Naive B cell (primary cell): Measurements from ENCODE around the gene TBC1D8. TPM values are rescaled to one million over a fixed set of nuclear protein-coding genes. Genes with fewer than 3 reads are reported as not detected.

Experiments
- ATAC-seq, 2 donors: fragments of 150-1000 bp; cut with Tn5 transposase; 2 replicates each; pipeline ENCODE4 v1.10.0; 2021; ENCODE audit warnings: low read depth in 2 of 2, mild to moderate bottlenecking in 2 of 2, moderate library complexity in 2 of 2
- DNase-seq: peaks from one replicate; pipeline ENCODE4 v3.0.0; 2022
- H3K27ac Mint-ChIP-seq, 6 donors: one replicate each; pipeline ENCODE4 v1.8.0; 2020 to 2022; ENCODE audit warnings: mild to moderate bottlenecking in 6 of 6, mixed read lengths in 6 of 6, moderate library complexity in 5 of 6, inconsistent platforms in 2 of 6
- H3K27me3 Mint-ChIP-seq, 3 donors: one replicate each; pipeline ENCODE4 v1.8.0; 2021 to 2022; ENCODE audit warnings: mixed read lengths in 3 of 3, mild to moderate bottlenecking in 1 of 3
- H3K36me3 Mint-ChIP-seq, 2 donors: one replicate each; pipeline ENCODE4 v1.8.0; 2020 to 2022; ENCODE audit warnings: mixed read lengths in 2 of 2, inconsistent platforms in 1 of 2, mild to moderate bottlenecking in 1 of 2
- H3K4me1 Mint-ChIP-seq, 3 donors: one replicate each; pipeline ENCODE4 v1.8.0; 2020 to 2022; ENCODE audit warnings: mixed read lengths in 3 of 3, inconsistent platforms in 1 of 3, mild to moderate bottlenecking in 1 of 3, moderate library complexity in 1 of 3
- H3K4me3 Mint-ChIP-seq, 8 donors: one replicate each; pipeline ENCODE4 v1.8.0; 2020 to 2022; ENCODE audit warnings: mild to moderate bottlenecking in 8 of 8, mixed read lengths in 8 of 8, moderate library complexity in 8 of 8, inconsistent platforms in 2 of 8
- H3K9me3 Mint-ChIP-seq, 7 donors: one replicate each; pipeline ENCODE4 v1.8.0; 2020 to 2022; ENCODE audit warnings: mixed read lengths in 7 of 7, mild to moderate bottlenecking in 5 of 7, inconsistent platforms in 2 of 7, moderate library complexity in 1 of 7
- polyA plus RNA-seq, 6 donors: library from polyadenylated mRNA; unstranded; fragments of 300-500 nt; fragmentation: Illumina TruSeq; gene quantifications; one replicate each; pipeline ENCODE4 v1.2.3, GENCODE V29; 2021; ENCODE audit warnings: low read depth in 6 of 6

Gene TBC1D8
- polyA plus RNA-seq, 6 donors from 2014 or later, result 0.19 to 0.72 (median 0.23) TPM; not detected in 1

- H3K27me3 Mint-ChIP-seq, result no peaks in the 10 kb centered on the region
- H3K4me1 Mint-ChIP-seq, result peaks cover 7 to 14% (median 12%) of the 10 kb centered on the region in 3 donors
- DNase-seq (no peak), ATAC-seq (no peak)
- H3K9me3 Mint-ChIP-seq, result no peaks in the 10 kb centered on the region
- peak overlapping the region in 1 of 6 donors; percentile 28 for H3K27ac Mint-ChIP-seq
- H3K4me3 Mint-ChIP-seq, result no peak overlapping the region
- peaks cover 0 to 6% of the 10 kb centered on the region in 2 donors for H3K36me3 Mint-ChIP-seq
Measured at GRCh38 chr2:101012054-101012705, 139.0 kb downstream of the TBC1D8 start.

GRCh38 chr2:101011152-101011551 is 140.0 kb downstream of the TBC1D8 start:
- Mint-ChIP-seq H3K27ac (peak overlapping the region in 2 of 6 donors; percentile 20 to 53), H3K4me1 (peaks cover 7 to 14% (median 14%) of the 10 kb centered on the region in 3 donors), H3K9me3 (no peaks in the 10 kb centered on the region), H3K27me3 (no peaks in the 10 kb centered on the region), H3K4me3 (no peak overlapping the region), H3K36me3 (peaks cover 0 to 6% of the 10 kb centered on the region in 2 donors)
- no peak for ATAC-seq
- no peak for DNase-seq

- ATAC-seq (no peak), DNase-seq (no peak)
- H3K27me3 Mint-ChIP-seq, result no peaks in the 10 kb centered on the region
- peak overlapping the region in 1 of 6 donors; percentile 36 for H3K27ac Mint-ChIP-seq
- peak overlapping the region in 1 of 8 donors; percentile 18 for H3K4me3 Mint-ChIP-seq
- no peaks in the 10 kb centered on the region for H3K9me3 Mint-ChIP-seq
- H3K36me3 Mint-ChIP-seq, result peaks cover 22 to 25% of the 10 kb centered on the region in 2 donors
- peaks cover 26 to 47% (median 43%) of the 10 kb centered on the region in 3 donors for H3K4me1 Mint-ChIP-seq
Measured at GRCh38 chr2:101007415-101008345, 143.5 kb downstream of the TBC1D8 start.

- H3K4me3 Mint-ChIP-seq, result peak overlapping the region in 1 of 8 donors; percentile 24
- no peaks in the 10 kb centered on the region for H3K9me3 Mint-ChIP-seq
- DNase-seq (no peak), ATAC-seq (no peak)
- no peaks in the 10 kb centered on the region for H3K27me3 Mint-ChIP-seq
- peaks cover 34 to 59% (median 55%) of the 10 kb centered on the region in 3 donors for H3K4me1 Mint-ChIP-seq
- H3K36me3 Mint-ChIP-seq, result peaks cover 22 to 25% of the 10 kb centered on the region in 2 donors
- H3K27ac Mint-ChIP-seq, result no peak overlapping the region
Measured at GRCh38 chr2:101006065-101006715, 145.0 kb downstream of the TBC1D8 start.

- Mint-ChIP-seq H3K4me1 (peaks cover 34 to 54% (median 54%) of the 10 kb centered on the region in 3 donors), H3K27me3 (peaks cover 0 to under 1% (median 0%) of the 10 kb centered on the region in 3 donors), H3K36me3 (peaks cover 22 to 25% of the 10 kb centered on the region in 2 donors), H3K4me3 (peak overlapping the region in 4 of 8 donors; percentile 14 to 100 (median 58)), H3K9me3 (no peaks in the 10 kb centered on the region), H3K27ac (peak overlapping the region; percentile 41 to 94 (median 80))
- ATAC-seq, result no peak
- DNase-seq, result no peak
Measured at GRCh38 chr2:101004620-101005325, 146.4 kb downstream of the TBC1D8 start.

GRCh38 chr2:101003278-101003775 is 147.9 kb downstream of the TBC1D8 start:
- ATAC-seq (no peak), DNase-seq (no peak)
- peaks cover 34 to 54% (median 51%) of the 10 kb centered on the region in 3 donors for H3K4me1 Mint-ChIP-seq
- no peaks in the 10 kb centered on the region for H3K9me3 Mint-ChIP-seq
- peaks cover 0 to 5% (median 0%) of the 10 kb centered on the region in 3 donors for H3K27me3 Mint-ChIP-seq
- H3K4me3 Mint-ChIP-seq, result peak overlapping the region; percentile 87 to 100 (median 96)
- H3K27ac Mint-ChIP-seq, result peak overlapping the region; percentile 94 to 99 (median 96)
- peaks cover 22 to 25% of the 10 kb centered on the region in 2 donors for H3K36me3 Mint-ChIP-seq

- peaks cover 34 to 48% (median 46%) of the 10 kb centered on the region in 3 donors for H3K4me1 Mint-ChIP-seq
- H3K27me3 Mint-ChIP-seq, result peaks cover 0 to 5% (median 0%) of the 10 kb centered on the region in 3 donors
- no peak for DNase-seq
- no peak for ATAC-seq
- peaks cover 19 to 22% of the 10 kb centered on the region in 2 donors for H3K36me3 Mint-ChIP-seq
- H3K27ac Mint-ChIP-seq, result peak overlapping the region; percentile 94 to 99 (median 96)
- peak overlapping the region; percentile 87 to 100 (median 96) for H3K4me3 Mint-ChIP-seq
- H3K9me3 Mint-ChIP-seq, result no peaks in the 10 kb centered on the region
Measured at GRCh38 chr2:101002562-101003277, 148.5 kb downstream of the TBC1D8 start.

GRCh38 chr2:101001691-101002561 is 149.3 kb downstream of the TBC1D8 start, which contains the start of gene RPL31:
RPL31 (plus strand) TSS chr2:101002289; CDS start chr2:101002702, 413 bp downstream.
- peak within 1 kb of the TSS; percentile 87 to 100 (median 96) for H3K4me3 Mint-ChIP-seq
- H3K9me3 Mint-ChIP-seq, result no peaks in the 10 kb centered on the region
- ATAC-seq, result peak; percentile 96 to 97
- peak; percentile 92 for DNase-seq
- H3K27ac Mint-ChIP-seq, result peak within 1 kb of the TSS; percentile 94 to 99 (median 96)
- peaks cover 19 to 22% of the 10 kb centered on the region in 2 donors for H3K36me3 Mint-ChIP-seq
- H3K27me3 Mint-ChIP-seq, result peaks cover 0 to 5% (median 0%) of the 10 kb centered on the region in 3 donors
- peaks cover 34 to 47% (median 46%) of the 10 kb centered on the region in 3 donors for H3K4me1 Mint-ChIP-seq

GRCh38 chr2:100999995-101000394 is 151.2 kb downstream of the TBC1D8 start:
- H3K9me3 Mint-ChIP-seq, result no peaks in the 10 kb centered on the region
- H3K27me3 Mint-ChIP-seq, result peaks cover 0 to 5% (median 0%) of the 10 kb centered on the region in 3 donors
- H3K36me3 Mint-ChIP-seq, result peaks cover 13 to 17% of the 10 kb centered on the region in 2 donors
- H3K27ac Mint-ChIP-seq, result peak overlapping the region in 2 of 6 donors; percentile 8 to 81
- ATAC-seq (no peak), DNase-seq (no peak)
- H3K4me1 Mint-ChIP-seq, result peaks cover 31 to 39% (median 36%) of the 10 kb centered on the region in 3 donors
- H3K4me3 Mint-ChIP-seq, result peak overlapping the region in 4 of 8 donors; percentile 56 to 100 (median 66)

- DNase-seq (no peak), ATAC-seq (no peak)
- no peaks in the 10 kb centered on the region for H3K9me3 Mint-ChIP-seq
- H3K27ac Mint-ChIP-seq, result no peak overlapping the region
- H3K4me3 Mint-ChIP-seq, result no peak overlapping the region
- no peaks in the 10 kb centered on the region for H3K36me3 Mint-ChIP-seq
- peaks cover 0 to 5% (median 0%) of the 10 kb centered on the region in 3 donors for H3K27me3 Mint-ChIP-seq
- peaks cover 15 to 21% (median 18%) of the 10 kb centered on the region in 3 donors for H3K4me1 Mint-ChIP-seq
Measured at GRCh38 chr2:100998235-100998573, 153.0 kb downstream of the TBC1D8 start.
